HEK293 (cell line): ENCODE measurements around the gene DDX51.
A peak's percentile ranks its signal among the peaks of the same experiment; 100 is the strongest.

Source experiments
- CTCF ChIA-PET: fragments of 350-600 bp; formaldehyde crosslinking; extraction: SDS; loops from one replicate; lab custom pipeline; 2021; ENCODE audit warnings: antibody characterized with exemption; lab: Yijun Ruan, JAX
- POLR2A ChIA-PET: fragments of 300-600 bp; formaldehyde crosslinking; extraction: SDS; loops from one replicate; lab custom pipeline; 2020; ENCODE audit warnings: antibody characterized with exemption, inconsistent platforms; lab: Yijun Ruan, JAX
- H3K27ac ChIP-seq: fragments of 200-500 bp; sonication (Bioruptor generic); 2 replicates; pipeline ENCODE4 v1.5.1; 2014; ENCODE audit warnings: low read depth, low read length, control low read depth, inconsistent platforms; ENCODE audit errors: extremely low read depth
- H3K36me3 ChIP-seq, 2 experiments: fragments of 200-500 bp in 1 of 2; sonication (Bioruptor generic) in 1 of 2; 1 replicate in 1 of 2; 2 replicates in 1 of 2; pipeline ENCODE4 v1.5.1; 2014 to 2017; ENCODE audit warnings: inconsistent platforms in 2 of 2, low read length in 2 of 2; ENCODE audit not compliant: control insufficient read depth in 2 of 2, insufficient read depth in 1 of 2
- H3K4me1 ChIP-seq: fragments of 200-500 bp; sonication (Bioruptor generic); 2 replicates; pipeline ENCODE4 v1.5.1; 2014; ENCODE audit warnings: mild to moderate bottlenecking, low read length, inconsistent platforms; ENCODE audit not compliant: control insufficient read depth, insufficient read depth
- H3K4me3 ChIP-seq: 2 replicates; pipeline ENCODE4 v1.5.1; 2011; ENCODE audit warnings: low read depth, mild to moderate bottlenecking, control low read depth, low read length, moderate library complexity
- H3K9me3 ChIP-seq: fragments of 200-500 bp; sonication (Bioruptor generic); 2 replicates; pipeline ENCODE4 v1.5.1; 2014; ENCODE audit warnings: low read depth, low read length, inconsistent platforms; ENCODE audit not compliant: control insufficient read depth, insufficient read depth
- HOXD13 ChIP-seq: sonication (generic); formaldehyde crosslinking; IDR thresholded peaks from 2 replicates; pipeline ENCODE4 v1.8.0; 2022; ENCODE audit warnings: missing genetic modification reagents, borderline replicate concordance
- SP2 ChIP-seq: fragments of 450-650 bp; formaldehyde crosslinking; IDR thresholded peaks from 2 replicates; pipeline ENCODE4 v1.5.1; 2016; ENCODE audit warnings: missing biosample characterization, missing genetic modification characterization
- ZBTB49 ChIP-seq: fragments of 450-650 bp; formaldehyde crosslinking; IDR thresholded peaks from 2 replicates; pipeline ENCODE4 v1.5.1; 2016; ENCODE audit warnings: missing biosample characterization, missing genetic modification characterization, low read depth
- ZEB2 ChIP-seq: fragments of 450-650 bp; formaldehyde crosslinking; IDR thresholded peaks from 2 replicates; pipeline ENCODE4 v1.5.1; 2016; ENCODE audit warnings: missing biosample characterization, missing genetic modification characterization
- ZIC2 ChIP-seq: fragments of 450-650 bp; formaldehyde crosslinking; IDR thresholded peaks from 2 replicates; pipeline ENCODE4 v1.5.1; 2016; ENCODE audit warnings: missing biosample characterization, missing genetic modification characterization
- ZNF174 ChIP-seq: fragments of 450-650 bp; formaldehyde crosslinking; IDR thresholded peaks from 2 replicates; pipeline ENCODE4 v1.5.0; 2017; ENCODE audit warnings: missing biosample characterization, mild to moderate bottlenecking, missing genetic modification characterization
- ZNF19 ChIP-seq: fragments of 450-650 bp; formaldehyde crosslinking; IDR thresholded peaks from 2 replicates; pipeline ENCODE4; 2016; ENCODE audit warnings: missing biosample characterization, missing genetic modification characterization, low read depth
- ZNF2 ChIP-seq: fragments of 450-650 bp; formaldehyde crosslinking; IDR thresholded peaks from 2 replicates; pipeline ENCODE4 v1.5.1; 2016; ENCODE audit warnings: missing biosample characterization, missing genetic modification characterization
- ZNF223 ChIP-seq: fragments of 450-650 bp; formaldehyde crosslinking; IDR thresholded peaks from 2 replicates; pipeline ENCODE4 v1.5.1; 2016; ENCODE audit warnings: missing biosample characterization, missing genetic modification characterization
- ZNF302 ChIP-seq: fragments of 450-650 bp; formaldehyde crosslinking; IDR thresholded peaks from 2 replicates; pipeline ENCODE4 v1.5.1; 2016; ENCODE audit warnings: missing biosample characterization, missing genetic modification characterization, low read depth
- ZNF354C ChIP-seq: fragments of 450-650 bp; formaldehyde crosslinking; IDR thresholded peaks from 2 replicates; pipeline ENCODE4 v1.5.1; 2016; ENCODE audit warnings: missing biosample characterization, missing genetic modification characterization, low read depth, borderline replicate concordance
- ZNF433 ChIP-seq: fragments of 450-650 bp; formaldehyde crosslinking; IDR thresholded peaks from 2 replicates; pipeline ENCODE4 v1.5.1; 2016; ENCODE audit warnings: missing biosample characterization, missing genetic modification characterization, low read depth
- ZNF544 ChIP-seq: fragments of 450-650 bp; formaldehyde crosslinking; IDR thresholded peaks from 2 replicates; pipeline ENCODE4 v1.5.0; 2017; ENCODE audit warnings: missing biosample characterization, missing genetic modification characterization
- ZNF596 ChIP-seq: fragments of 450-650 bp; IDR thresholded peaks from 2 replicates; pipeline ENCODE4 v1.5.0; 2018; ENCODE audit warnings: missing biosample characterization, mild to moderate bottlenecking, missing genetic modification characterization, moderate library complexity
- ZNF664 ChIP-seq: fragments of 450-650 bp; formaldehyde crosslinking; IDR thresholded peaks from 2 replicates; pipeline ENCODE4 v1.5.1; 2016; ENCODE audit warnings: missing biosample characterization, missing genetic modification characterization
- ZNF677 ChIP-seq: fragments of 450-650 bp; IDR thresholded peaks from 2 replicates; pipeline ENCODE4 v1.5.0; 2018; ENCODE audit warnings: missing biosample characterization, mild to moderate bottlenecking, missing genetic modification characterization, moderate library complexity
- ZNF776 ChIP-seq: fragments of 450-650 bp; formaldehyde crosslinking; IDR thresholded peaks from 2 replicates; pipeline ENCODE4 v1.5.0; 2017; ENCODE audit warnings: missing biosample characterization, missing genetic modification characterization, borderline replicate concordance
- ZNF830 ChIP-seq: fragments of 450-650 bp; IDR thresholded peaks from 2 replicates; pipeline ENCODE4 v1.5.0; 2018; ENCODE audit warnings: missing biosample characterization, missing genetic modification characterization, low read depth, mild to moderate bottlenecking, moderate library complexity
- ZSCAN16 ChIP-seq: fragments of 450-650 bp; formaldehyde crosslinking; IDR thresholded peaks from 2 replicates; pipeline ENCODE4 v1.5.1; 2016; ENCODE audit warnings: missing biosample characterization, missing genetic modification characterization
- TF ChIP-seq, protein P1 (sequence below): fragments of 450-650 bp; formaldehyde crosslinking; IDR thresholded peaks from 2 replicates; pipeline ENCODE4 v1.5.1; 2016; ENCODE audit warnings: missing biosample characterization, missing genetic modification characterization

DDX51 gene

DNA sequence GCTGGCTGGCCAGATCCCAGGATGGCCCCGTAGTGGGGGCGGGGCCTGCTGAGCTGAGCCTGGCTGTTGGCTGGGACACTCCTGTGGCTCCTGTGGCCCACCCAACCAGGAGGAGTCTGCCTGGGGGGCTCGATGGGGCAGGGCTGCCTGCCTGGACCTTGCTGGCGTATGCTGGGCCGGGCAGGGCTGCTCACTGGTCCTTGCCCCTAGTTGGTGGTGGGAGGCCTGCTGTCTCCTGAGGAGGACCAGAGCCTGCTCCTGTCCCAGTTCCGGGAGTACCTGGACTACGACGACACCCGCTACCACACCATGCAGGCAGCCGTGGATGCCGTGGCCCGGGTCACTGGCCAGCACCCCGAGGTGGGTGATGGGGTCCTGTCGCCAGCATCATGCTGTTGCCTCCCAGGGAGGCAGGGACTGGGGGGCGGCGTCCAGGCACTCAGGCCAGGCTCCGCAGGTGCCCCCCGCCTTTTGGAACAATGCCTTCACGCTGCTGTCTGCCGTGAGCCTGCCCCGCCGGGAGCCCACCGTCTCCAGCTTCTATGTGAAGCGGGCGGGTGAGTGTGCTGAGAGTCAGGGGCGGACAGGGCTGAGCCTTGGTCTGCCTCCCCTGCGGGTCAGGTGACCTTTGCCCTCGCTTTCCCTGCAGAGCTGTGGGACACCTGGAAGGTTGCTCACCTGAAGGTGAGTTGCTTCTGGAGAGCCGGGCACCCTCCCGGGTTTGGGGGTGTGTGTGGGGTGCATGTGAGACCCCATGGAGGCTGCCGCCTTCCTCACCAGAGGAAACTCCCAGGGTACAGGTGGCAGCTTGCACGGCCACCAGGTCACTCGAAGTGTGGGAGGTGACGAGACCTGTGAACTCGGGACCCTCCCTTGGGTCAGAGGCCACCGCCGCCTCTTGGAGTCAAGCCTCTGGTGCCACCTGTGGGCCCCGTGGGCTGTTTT is 3.6 kb upstream of the DDX51 start (continued):
- TF ChIP-seq ZBTB49 (tag by site-specific recombination) (no peak), ZNF544 (tag by site-specific recombination) (no peak)
- TF ChIP-seq, all 188 proteins: peak for 0

DNA sequence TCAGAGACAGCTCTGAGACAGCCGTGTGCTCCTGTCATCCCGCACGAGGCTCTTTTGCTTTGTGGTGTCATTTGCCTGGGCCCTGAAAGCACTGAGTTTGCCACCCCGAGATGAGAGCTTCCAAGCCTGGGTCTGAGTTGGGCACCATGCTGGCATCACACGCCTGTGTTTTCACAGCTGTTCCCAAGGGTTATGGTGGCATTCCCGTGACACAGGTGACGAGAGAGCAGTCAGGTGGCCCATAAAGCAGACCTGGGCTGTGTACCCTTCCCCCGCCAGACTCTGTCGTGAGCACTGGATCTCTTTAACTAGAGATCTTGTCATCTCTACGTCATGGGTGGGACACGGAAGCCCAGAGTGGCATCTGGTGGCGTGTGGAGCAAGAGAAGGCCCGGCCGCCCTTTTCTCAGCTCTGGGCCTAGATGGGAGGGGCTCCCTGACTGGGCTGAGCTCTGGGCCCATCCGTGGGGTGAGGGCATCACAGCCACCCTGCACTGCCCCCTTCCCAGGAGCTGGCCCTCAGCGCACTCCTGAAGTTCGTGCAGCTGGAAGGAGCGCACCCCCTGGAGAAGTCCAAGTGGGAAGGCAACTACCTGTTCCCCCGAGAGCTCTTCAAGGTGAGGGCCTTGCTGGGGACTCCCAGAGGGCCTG is 2.8 kb upstream of the DDX51 start:
- H3K36me3 ChIP-seq = peaks cover 0 to 44% of the 10 kb centered on the region in 2 experiments; a peak in 1 of 3 replicates
- ChIA-PET CTCF (interaction anchor here (1.7 kb wide), 1 partner anchor 267 kb away, joined by 9 read pairs; no protein-coding TSS in a partner anchor), POLR2A (interaction anchor here (1.2 kb wide), 1 partner anchor 14 kb away, joined by 3 read pairs; no protein-coding TSS in a partner anchor)
- no peak overlapping the region for H3K27ac ChIP-seq
- H3K4me1 ChIP-seq = 0 out of 2 replicates have a peak, but pooled peaks cover 3% of the 10 kb centered on the region
- TF ChIP-seq SP2 (tag by site-specific recombination) (0 out of 2 replicates have a peak, but pooled peaks have one; percentile 7), HOXD13 (CRISPR knock-in tag) (no peak), ZNF677 (tag by site-specific recombination) (no peak)
- TF ChIP-seq, all 188 proteins: peak for 1
- Histone ChIP-seq H3K4me3 (no peak overlapping the region), H3K9me3 (no peaks in the 10 kb centered on the region)

GRCh38 chr12:132146098-132146497 is 2.0 kb upstream of the DDX51 start:
- ChIA-PET POLR2A (interaction anchor here (0.8 kb wide), 1 partner anchor 16 kb away, joined by 3 read pairs; no protein-coding TSS in a partner anchor), CTCF (interaction anchor here (1.3 to 1.7 kb wide), 3 partner anchors 9 to 268 kb away, joined by 3 to 9 read pairs (median 4); no protein-coding TSS in a partner anchor)
- H3K36me3 ChIP-seq = peaks cover 0 to 46% of the 10 kb centered on the region in 2 experiments; a peak in 1 of 3 replicates
- H3K27ac ChIP-seq = no peak overlapping the region
- H3K9me3 ChIP-seq = no peaks in the 10 kb centered on the region
- no peak overlapping the region for H3K4me3 ChIP-seq
- TF ChIP-seq ZNF830 (no peak), ZNF354C (tag by site-specific recombination) (no peak), ZNF302 (tag by site-specific recombination) (no peak), ZNF19 (tag by site-specific recombination) (no peak), ZNF223 (tag by site-specific recombination) (no peak), ZNF664 (tag by site-specific recombination) (no peak), ZSCAN16 (tag by site-specific recombination) (no peak), ZNF174 (no peak), ZEB2 (no peak), ZNF596 (tag by site-specific recombination) (no peak), ZNF433 (tag by site-specific recombination) (no peak), ZIC2 (tag by site-specific recombination) (no peak), ZNF2 (tag by site-specific recombination) (no peak), ZNF776 (tag by site-specific recombination) (no peak)
- TF ChIP-seq, protein P1, sequence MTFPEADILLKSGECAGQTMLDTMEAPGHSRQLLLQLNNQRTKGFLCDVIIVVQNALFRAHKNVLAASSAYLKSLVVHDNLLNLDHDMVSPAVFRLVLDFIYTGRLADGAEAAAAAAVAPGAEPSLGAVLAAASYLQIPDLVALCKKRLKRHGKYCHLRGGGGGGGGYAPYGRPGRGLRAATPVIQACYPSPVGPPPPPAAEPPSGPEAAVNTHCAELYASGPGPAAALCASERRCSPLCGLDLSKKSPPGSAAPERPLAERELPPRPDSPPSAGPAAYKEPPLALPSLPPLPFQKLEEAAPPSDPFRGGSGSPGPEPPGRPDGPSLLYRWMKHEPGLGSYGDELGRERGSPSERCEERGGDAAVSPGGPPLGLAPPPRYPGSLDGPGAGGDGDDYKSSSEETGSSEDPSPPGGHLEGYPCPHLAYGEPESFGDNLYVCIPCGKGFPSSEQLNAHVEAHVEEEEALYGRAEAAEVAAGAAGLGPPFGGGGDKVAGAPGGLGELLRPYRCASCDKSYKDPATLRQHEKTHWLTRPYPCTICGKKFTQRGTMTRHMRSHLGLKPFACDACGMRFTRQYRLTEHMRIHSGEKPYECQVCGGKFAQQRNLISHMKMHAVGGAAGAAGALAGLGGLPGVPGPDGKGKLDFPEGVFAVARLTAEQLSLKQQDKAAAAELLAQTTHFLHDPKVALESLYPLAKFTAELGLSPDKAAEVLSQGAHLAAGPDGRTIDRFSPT (tag by site-specific recombination) = no peak
- 0 out of 2 replicates have a peak, but pooled peaks cover 3% of the 10 kb centered on the region for H3K4me1 ChIP-seq
